ENCODE measurements around the gene CTSA.
A peak's percentile ranks its signal among the peaks of the same experiment; 100 is the strongest.

The CTSA gene

DNA sequence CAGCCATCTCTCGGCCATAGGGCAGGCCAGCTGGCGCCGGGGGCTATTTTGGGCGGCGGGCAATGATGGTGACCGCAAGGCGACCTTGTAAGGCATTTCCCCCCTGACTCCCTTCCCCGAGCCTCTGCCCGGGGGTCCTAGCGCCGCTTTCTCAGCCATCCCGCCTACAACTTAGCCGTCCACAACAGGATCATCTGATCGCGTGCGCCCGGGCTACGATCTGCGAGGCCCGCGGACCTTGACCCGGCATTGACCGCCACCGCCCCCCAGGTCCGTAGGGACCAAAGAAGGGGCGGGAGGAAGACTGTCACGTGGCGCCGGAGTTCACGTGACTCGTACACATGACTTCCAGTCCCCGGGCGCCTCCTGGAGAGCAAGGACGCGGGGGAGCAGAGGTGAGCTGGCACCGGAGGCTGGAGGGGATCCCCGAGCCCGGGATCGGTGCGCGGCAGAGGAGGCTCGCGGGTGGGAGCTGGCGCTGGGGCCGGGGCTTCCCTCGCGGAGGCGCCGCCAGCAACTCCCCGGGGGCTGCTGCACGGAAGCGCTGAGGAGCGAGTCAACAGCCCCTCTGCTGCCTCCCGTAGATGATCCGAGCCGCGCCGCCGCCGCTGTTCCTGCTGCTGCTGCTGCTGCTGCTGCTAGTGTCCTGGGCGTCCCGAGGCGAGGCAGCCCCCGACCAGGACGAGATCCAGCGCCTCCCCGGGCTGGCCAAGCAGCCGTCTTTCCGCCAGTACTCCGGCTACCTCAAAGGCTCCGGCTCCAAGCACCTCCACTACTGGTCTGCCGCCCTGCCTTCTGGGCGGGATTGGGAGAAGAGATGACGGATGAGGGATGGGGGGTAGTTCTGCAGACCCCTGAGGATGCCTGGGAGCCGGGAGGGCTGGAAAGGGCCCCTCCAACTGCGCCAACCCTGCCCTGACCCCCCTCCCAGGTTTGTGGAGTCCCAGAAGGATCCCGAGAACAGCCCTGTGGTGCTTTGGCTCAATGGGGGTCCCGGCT is at the start of gene CTSA, which contains the start of gene NEURL2:
CTSA (plus strand) TSS at position 351 of the 999 bp plus-strand sequence; CDS start at position 585, 234 bp downstream.
NEURL2 (minus strand) TSS at position 224 of the 999 bp plus-strand sequence; CDS start at position 7, 217 bp downstream.
- DNase-seq (ENCODE audit: extremely low spot score, insufficient read length, low read depth) (peak; percentile 99), FAIRE-seq (peak; percentile 76)

DNA sequence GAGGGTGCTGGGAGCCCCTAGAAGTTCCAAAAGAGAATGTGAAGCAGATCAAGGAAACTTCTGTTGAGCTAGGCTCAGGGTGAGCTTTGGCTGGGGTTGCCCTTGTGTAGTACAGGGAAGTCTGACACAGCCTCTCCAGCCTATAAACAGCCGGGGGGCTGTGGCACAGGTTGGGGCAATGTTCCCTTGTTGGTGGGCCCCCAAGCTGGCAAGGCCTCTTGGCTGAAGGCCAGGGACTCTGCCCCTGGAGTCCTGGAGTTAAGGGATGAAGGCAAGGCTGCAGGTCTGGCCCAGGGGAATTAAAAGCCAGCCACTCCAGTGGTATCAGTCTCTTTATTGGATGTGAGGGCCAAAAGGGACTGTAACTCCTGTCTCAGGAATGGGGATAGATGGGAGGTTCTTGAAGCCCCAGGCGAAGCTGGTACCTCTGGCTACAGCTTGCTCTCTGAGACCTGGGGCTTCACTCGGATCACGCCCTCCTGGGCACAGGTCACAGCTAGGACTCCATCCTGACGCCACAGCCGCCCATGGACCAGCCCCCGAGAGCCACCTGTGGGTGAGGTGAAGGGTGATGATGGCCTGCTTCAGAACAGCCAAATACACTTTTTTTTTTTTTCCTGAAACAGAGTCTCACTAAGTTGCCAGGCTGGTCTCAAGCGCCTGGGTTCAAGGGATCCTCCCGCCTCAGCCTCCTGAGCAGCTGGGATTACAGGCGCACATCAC is 49.6 kb upstream of the CTSA start:
- no peak for FAIRE-seq
- no peak for DNase-seq (ENCODE audit: extremely low spot score, insufficient read length, low read depth)

- DNase-seq (ENCODE audit: extremely low spot score, insufficient read length, low read depth), result no peak
- peak; percentile 84 for FAIRE-seq
Observed at GRCh38 chr20:45842169-45842812, 48.8 kb upstream of the CTSA start.

- no peak for DNase-seq (ENCODE audit: extremely low spot score, insufficient read length, low read depth)
- FAIRE-seq, result no peak
Observed at GRCh38 chr20:45843506-45843905, 47.6 kb upstream of the CTSA start.

DNA sequence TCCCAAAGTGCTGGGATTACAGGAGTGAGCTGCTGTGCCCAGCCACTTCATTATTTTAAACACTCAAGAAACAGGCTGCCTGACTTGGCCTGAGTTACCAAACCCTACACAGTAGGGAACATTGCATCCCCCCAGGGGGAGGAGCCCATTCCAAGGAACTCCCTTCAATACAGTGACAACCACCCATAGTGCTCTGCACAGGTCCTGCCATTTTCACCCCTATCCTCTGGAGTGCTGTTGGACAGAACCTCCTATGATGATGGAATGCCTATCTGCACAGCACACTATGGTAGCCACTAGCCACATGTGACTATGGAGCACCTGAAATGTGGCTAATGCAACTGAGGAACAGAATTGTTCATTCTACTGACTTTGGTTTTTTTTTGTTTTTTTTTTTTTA is 45.7 kb upstream of the CTSA start:
- DNase-seq (ENCODE audit: extremely low spot score, insufficient read length, low read depth), result no peak
- FAIRE-seq, result no peak

DNA sequence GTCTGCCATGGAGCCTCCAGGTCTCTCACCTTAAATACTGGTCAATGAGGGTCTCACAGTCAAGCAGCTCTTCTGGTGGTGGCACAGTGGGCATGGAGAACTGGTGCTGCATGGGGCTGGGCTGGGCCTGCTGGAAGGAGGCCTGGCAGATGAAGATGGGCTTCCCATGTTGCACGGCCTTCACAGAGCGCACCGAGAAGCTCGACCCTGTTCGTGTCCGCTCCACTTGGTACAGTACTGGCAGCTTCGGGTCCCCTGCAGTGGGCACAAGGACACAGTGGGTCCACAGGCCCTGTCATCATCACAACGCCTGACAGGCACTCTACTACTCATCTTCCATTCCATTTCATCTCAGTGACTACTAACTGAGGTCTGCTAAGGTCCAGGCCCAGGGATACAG is 42.7 kb upstream of the CTSA start:
- no peak for DNase-seq (ENCODE audit: extremely low spot score, insufficient read length, low read depth)
- FAIRE-seq, result no peak

GRCh38 chr20:45848969-45849582 is 42.1 kb upstream of the CTSA start:
- no peak for DNase-seq (ENCODE audit: extremely low spot score, insufficient read length, low read depth)
- FAIRE-seq, result no peak

GRCh38 chr20:45850238-45850637 is 40.9 kb upstream of the CTSA start:
- DNase-seq (ENCODE audit: extremely low spot score, insufficient read length, low read depth) (no peak), FAIRE-seq (no peak)

DNA sequence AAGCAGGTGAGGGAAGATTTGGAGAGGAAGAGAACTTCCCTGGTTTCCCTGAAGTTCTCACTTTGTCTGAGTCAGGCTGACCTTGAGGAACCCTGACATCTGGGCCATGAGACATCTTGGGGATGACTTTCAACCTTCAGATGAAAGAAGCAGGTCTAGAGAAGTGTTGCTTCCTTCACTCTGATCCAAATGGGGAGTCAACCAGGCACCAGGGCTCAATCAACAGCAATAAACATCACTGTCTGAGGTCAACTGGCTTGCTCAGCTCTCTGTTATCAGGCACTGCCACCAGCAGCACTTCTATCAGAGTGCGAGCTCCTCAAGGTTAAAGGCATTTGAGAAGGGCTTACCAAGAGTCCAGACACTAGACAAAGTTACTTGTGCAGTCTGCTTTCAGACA is 40.2 kb upstream of the CTSA start:
- no peak for FAIRE-seq
- no peak for DNase-seq (ENCODE audit: extremely low spot score, insufficient read length, low read depth)

GRCh38 chr20:45851501-45851900 is 39.6 kb upstream of the CTSA start:
- no peak for FAIRE-seq
- DNase-seq (ENCODE audit: extremely low spot score, insufficient read length, low read depth), result no peak

DNA sequence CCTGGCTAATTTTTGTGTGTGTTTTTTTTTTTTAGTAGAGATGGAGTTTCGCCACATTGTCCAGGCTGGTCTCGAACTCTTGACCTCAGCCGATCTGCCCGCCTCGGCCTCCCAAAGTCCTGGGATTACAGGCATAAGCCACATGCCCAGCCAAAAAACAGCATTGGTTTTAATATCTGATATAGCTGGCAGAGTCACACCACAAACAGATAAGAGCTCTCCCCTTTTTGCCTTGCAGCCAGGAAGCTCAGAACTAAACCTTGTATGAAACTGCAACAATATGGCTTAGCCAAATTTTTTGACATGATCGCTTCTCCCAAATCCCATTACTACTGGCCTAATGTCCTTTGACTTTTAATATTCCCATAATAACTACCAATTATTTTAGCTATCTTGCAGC is 38.8 kb upstream of the CTSA start:
- FAIRE-seq, result no peak
- DNase-seq (ENCODE audit: extremely low spot score, insufficient read length, low read depth), result no peak

DNA sequence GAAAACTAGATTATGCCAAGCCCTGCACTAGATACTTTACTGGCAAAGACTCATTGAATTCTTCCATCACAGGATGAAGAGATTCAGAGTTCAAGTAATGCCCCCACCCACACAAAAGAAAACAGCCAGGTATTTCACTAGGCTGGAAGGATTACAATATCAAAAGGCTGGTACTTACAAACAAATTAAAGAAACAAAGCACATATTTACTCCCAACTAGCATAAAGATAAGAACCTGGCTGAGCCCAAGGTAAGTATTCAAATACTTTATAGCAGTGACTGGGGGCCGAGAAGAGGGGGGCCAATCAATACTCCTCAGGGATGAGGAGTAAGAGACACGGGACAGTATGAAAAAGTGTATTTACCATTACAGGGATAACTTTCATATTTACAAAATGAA is 37.7 kb upstream of the CTSA start:
- no peak for FAIRE-seq
- DNase-seq (ENCODE audit: extremely low spot score, insufficient read length, low read depth), result no peak

GRCh38 chr20:45857114-45857881 is 33.8 kb upstream of the CTSA start, which contains the start of the genes ACOT8 and ZSWIM3:
Gene ACOT8, minus strand, starts transcription at chr20:45857392. Its CDS starts 77 bp downstream, at chr20:45857315.
Gene ZSWIM3, plus strand, starts transcription at chr20:45857614. Its CDS starts 212 bp downstream, at chr20:45857826.
- DNase-seq (ENCODE audit: extremely low spot score, insufficient read length, low read depth) (peak; percentile 97), FAIRE-seq (peak; percentile 96)

- FAIRE-seq, result no peak
- peak; percentile 56 for DNase-seq (ENCODE audit: extremely low spot score, insufficient read length, low read depth)
Observed at GRCh38 chr20:45857882-45858216, 33.3 kb upstream of the CTSA start.

GRCh38 chr20:45859916-45860315 is 31.2 kb upstream of the CTSA start:
- no peak for FAIRE-seq
- no peak for DNase-seq (ENCODE audit: extremely low spot score, insufficient read length, low read depth)

DNA sequence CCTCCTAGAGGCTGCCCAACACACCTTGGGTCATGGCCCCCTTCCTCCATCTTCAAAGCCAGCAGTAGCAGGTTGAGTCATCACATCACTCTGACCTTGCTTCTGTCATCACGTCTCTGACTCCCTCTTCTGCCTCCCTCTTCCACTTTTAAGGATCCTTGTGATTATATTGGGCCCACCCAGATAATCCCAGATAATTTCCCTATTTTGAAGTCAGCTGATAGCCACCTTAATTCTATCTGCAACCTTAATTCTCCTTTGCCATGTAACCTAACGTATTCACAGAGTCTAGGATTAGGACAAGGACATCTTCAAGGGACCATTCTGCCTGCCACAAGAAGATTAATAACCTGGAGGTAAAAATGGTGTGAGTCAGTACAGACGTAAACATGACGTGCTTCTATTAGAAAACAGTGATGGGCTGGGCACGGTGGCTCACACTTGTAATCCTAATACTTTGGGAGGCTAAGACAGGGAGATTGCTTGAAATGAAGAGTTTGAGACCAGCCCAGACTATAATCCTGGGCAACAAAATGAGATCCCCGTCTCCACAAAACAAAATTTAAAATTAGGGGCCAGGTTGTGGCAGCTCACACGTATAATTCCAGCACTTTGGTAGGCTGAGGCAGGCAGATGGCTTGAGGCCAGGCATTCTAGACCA is 30.4 kb upstream of the CTSA start:
- DNase-seq (ENCODE audit: extremely low spot score, insufficient read length, low read depth) (no peak), FAIRE-seq (no peak)

DNA sequence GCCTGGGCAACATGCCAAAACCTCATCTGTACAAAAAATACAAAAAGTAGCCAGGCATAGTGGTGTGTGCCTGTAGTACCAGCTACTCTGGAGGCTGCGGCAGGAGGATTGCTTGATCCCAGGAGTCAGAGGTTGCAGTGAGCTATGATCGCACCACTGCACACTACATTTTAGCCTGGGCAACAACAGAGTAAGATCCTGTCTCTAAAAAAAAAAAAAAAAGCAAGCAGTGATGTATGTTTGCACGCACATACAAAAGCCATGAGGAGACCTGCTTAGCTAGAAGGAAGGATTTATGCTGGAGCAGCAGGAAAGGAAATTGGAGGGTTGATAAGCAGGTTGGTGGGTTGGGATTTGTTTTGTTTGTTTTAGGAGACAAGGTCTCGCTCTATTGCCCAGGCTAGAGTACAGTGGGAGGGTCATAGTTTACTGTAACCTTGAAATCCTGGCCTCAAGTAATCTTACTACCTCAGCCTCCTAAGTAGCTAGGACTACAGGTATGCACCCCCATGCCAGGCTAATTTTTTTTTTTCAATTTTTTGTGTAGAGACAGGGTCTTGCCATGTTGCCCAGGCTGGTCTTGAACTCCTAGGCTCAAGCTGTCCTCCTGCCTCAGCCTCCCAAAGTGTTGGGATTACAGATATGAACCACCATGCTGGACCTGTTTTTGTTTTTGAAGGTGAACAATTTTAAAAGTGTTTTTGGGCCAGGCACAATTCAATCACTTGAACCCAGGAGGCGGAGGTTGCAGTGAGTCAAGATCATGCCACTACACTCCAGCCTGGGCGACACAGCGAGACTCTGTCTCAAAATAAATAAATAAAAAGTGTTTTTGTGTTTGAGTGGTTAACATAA is 29.7 kb upstream of the CTSA start:
- DNase-seq (ENCODE audit: extremely low spot score, insufficient read length, low read depth), result no peak
- no peak for FAIRE-seq

All from GM18507 (cell line).